GM18511 (cell line): ENCODE measurements around the gene PDE1C.

Experiments used
- ATAC-seq: cut with Tn5 transposase; IDR thresholded peaks from one replicate; pipeline ENCODE4 v1.9.1; 2021; ENCODE audit warnings: mild to moderate bottlenecking, moderate library complexity; ENCODE audit not compliant: unreplicated experiment

PDE1C gene

DNA sequence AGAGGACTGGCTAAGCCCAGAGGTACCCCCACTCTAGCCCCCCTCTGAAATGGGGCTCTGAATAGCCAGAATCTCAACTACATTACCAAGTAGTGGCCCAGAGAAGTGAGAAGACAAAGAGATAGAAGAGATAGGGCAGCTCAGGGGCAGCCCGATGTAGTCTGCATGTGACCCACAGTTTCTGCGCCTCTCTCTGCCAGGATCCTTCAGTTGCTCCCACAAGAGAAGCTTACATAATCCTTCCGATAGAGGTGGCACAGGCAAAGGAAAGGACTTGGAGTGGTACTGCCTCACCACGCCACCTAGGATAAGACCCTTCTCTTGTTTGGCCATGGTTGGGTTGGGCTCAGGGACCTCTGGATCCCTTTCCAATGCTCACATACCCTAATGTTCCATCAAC lies 5.4 kb upstream of the PDE1C start:
- no peak for ATAC-seq

DNA sequence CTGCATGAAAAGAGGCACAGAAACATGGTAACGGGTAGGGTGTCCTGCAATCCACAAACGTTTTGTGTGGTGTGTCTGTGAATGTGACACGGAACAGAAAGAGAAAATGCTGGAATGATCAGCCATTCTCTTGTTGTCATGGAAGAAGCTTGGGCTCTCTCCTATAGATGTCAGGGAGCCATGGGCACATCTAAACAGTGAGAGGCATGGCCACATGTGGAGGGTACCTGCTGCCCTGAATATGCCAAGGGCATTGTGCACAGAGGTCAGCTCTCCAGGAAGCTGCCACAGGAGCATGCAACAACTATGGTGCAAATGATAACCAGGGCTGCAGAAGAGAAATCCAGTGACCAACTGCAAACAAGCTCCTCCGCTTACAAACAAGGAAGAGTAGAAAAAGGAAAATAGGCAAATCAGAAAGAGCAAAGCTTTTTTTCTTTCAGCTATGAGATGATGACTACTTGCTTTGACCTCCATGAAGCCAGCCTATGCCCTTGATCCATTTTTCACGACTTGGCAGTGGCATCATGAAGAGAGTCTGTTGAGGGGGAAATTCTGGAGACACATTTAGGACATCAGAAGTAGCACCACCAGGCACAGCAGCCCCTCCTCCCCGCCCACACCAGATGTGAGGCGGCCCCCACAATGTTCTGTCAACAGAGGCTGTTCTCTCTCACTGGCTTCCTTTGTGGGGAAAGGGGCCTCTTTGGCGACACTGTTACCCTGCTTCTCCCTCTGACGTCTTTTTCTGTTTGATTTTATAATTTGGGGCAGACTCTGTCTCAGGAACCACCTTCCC lies 4.8 kb upstream of the PDE1C start:
- ATAC-seq: no peak

DNA sequence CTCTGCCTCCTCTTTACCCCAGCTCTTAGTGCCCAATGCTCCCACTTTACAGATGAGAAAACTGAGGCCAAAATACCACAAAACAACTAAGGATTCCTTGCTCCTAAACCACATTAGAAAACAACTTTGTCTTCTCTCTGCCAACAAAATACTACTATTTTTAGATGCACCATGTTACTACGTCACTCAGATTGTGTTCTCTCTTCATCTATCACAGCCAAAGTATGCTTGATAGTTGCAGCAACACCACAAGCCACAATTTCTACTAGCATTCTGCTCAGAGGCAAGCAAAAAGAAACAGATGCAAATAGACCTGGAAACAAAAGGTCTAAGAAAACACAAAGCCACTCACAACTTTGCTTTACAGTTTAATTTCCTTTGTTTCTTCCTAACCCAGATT lies 3.3 kb upstream of the PDE1C start:
- ATAC-seq: no peak

DNA sequence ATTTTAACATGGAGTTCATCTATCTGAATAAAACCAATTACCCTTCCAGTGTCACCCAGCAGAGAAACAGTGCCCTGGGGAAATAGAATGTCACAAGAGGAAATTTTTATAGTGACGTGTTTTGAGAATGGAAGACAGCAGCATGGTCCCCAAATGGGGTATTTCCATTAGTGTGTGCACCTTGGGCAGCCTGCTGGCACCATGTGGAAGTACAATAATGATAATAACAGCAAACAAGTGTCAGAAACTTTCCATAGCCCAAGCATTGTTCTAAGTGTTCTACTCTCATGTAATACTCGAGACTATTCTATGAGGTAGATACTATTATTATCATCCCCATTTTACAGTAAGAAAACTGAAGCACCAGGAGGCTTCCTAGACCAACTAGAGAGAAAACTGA lies 2.2 kb upstream of the PDE1C start:
- ATAC-seq: no peak

DNA sequence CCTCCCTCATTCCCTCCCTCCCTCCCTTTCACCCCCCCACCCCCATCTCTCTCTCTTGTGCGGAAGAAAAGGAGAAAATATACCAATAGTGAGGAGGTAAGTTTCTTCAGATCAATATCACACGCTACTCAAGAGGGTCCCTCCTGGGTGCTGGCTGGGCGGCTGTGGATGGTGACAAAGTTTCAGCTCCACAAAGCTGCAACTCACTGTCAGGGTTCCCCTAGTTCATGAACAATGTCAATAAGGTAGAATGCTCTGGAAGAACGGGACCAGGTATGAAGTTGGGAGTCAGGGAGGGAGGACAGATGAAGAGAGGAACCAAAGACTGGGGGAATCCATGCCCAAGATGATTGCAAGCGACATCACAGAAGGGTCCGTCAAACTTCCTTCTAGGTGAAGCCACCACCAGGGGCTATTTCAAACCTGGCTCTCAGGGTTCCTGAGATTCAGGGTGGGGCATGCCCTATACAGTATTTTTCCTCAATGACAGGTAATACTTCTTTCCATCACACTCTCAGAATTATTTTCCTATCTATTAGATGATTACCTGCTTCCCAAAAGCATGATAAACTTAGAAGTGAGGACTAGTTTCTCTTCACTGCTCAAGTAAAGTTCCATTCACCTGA lies 1.4 kb upstream of the PDE1C start:
- ATAC-seq: no peak

DNA sequence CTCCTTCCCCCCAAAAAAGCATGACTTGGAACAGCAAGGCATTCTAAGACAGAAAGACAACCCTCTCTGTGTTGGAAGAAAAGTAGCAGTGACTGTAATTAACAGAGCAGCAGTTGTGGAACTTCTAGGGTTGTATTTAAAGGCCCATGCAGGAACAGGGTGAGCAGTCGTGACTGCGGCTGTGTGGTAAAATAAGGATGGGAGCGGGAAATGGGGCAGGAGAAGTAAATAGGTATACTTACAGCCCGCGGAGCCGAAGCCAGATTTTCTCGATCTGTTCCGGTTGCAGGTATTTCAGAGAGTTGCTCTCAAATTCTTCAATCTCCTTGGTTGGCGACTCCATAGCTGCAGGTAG lies 179 bp downstream of the PDE1C start:
- no peak for ATAC-seq

DNA sequence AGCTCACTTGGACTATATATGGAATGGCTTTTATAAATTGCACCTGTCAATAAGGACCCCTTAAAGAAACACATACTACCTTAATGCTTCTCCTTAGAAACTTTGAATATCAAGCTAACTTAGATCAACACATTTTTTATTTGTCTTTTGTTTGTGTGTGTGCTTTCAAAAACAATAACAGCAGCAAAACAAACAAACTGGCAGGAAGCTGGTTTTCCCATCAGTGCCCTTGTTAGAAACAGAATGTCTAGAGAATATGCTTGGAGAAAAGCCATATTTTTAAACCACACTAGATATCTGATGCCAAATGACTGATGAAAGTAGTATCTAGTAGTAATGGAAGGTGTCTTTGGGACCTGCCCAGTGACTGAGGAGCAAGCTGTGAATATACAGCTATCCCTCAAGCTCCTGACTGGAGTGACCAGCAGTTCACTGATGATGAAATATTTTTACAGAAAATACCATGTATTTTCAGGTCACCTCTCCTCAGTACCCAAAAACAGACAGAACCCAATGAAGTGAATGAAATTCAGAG lies 1.0 kb downstream of the PDE1C start:
- ATAC-seq: no peak

DNA sequence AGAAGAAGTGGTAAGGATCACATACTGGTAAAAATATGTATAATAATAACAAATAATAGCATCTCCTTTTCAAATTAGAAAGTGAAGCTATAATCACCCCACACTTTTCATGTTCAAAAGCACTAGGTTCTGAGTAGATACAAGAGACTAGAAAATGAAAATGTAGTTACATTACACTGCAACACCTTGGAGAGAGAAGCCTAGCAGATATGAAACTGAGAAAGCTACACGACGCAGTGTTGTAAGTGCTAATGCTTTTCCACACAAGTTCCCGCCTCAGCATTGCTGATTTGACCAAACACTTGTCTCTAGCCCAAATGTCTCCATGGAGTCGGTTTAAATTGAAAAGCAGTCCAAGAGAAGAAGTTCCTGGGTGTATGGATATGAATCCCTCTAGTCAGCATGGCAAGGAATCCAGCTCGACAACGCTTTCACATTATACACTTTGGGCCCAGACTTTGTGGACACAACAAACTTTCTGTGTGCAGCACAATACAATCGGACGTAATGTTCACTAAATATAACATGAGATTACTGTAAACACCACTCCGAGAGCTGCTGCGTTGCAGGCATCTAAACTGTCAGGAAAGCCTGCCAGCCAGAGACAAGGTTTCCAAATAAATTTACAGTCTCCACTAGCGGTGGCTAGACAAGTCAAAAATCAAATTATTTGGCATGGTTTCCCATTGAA lies 1.7 kb downstream of the PDE1C start:
- ATAC-seq: no peak

DNA sequence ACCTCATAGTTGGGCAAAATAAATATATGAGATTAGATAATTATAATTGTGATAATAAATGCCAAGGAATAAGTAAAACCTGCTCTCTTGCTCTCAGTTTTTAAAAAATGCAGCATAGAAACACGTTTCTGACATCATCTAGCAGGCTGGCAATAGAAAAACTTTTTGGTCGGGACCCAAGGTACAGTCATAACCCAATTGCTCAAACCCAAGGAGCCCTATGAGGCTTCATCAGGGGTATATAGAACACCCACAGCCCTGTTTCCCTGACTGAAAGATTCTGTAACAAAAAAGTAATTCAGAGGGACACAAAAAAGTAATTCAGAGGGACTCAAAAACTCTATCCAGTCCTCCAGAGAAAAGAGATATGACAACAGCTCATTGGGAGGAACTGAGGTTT lies 3.8 kb downstream of the PDE1C start:
- ATAC-seq: no peak

DNA sequence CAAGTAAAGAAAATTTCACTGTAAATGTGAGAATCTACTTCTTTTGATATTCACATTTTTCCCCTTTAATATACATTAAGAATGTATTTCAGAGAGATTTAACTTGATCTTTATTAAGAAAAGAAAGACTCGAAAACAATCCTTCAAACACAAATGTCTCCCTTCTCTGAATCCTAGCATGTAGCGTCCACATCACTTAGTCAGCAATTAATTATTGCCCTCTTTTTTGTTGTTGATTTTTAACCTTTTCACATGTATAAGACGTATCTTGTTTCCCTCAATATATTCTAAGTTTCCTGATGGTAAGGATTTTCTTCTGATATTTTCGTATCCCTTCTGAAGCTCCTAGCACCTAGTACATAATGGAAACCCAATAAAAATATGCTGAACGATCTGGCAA lies 6.6 kb downstream of the PDE1C start:
- no peak for ATAC-seq

DNA sequence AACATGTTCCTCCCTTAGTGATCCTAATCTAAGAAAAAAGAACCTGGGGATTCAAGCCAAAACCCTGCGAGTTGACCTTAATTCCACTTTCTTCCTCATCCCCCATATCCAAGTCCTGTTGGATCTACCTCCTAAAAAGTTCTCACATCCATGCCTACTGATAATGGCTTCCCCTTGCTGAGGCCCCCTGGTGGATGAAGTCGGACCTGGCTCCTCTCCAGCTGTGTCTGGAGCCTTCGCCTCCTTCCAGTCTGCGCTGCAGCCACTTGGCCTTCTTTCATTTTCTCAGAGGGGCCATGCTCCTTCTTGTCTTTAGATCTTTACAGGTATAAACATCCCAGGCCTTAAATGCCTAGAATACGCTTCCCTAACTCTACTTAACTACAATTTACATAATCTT lies 8.1 kb downstream of the PDE1C start:
- peak; percentile 61 for ATAC-seq

DNA sequence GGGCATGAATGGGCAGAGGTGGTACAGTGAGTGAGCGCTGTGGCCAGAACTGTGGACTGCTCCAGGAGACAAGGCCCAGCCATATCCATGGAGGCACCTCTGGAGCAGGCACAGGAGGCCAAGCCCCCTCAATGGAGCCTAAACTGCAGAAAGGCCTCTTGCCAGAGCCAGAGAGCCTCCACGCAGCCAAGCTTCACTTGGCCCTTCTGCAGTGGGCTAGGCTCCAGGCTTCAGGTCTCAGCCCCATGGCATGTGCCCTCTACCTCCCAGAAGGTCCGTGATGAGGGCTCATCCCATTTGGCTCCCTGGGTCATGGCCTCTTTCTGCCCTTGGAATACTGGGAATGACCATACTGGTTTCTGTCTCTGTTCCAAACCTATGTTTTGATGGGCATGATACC lies 8.9 kb downstream of the PDE1C start:
- no peak for ATAC-seq

DNA sequence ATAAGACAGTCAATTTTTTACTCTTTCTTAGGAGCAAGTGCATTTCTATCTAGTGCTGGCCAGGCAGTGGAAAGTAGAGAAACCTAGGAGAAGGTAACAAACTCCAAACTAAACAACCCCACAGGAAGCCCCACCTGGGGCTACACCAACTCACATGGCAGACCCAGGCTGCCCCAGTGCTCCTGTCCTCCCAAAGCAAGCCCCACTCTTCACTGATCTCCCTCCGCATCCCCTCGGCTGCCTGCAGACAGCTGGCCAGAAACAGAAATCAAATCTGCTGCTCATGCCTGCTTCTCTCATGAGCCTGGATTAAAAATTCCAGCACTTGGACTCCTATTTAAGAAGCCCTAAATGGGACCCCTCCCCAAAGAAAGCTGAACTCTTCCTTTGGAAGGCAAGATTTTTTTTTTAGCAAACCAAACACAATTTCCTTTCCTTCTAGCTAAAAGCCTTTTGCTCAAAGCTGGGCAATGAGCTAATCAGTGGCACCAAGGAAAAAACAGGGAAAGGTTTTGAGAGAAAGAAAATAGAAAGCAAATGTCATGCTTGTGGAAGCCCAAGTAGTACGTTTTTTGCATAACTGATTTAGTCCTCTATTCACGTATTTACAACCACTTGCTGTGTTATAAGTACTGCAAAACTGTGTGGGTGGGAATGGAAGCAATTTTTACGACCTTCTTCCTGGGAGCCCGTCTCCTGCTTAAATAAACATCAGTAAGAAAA lies 10.8 kb downstream of the PDE1C start:
- ATAC-seq: no peak

DNA sequence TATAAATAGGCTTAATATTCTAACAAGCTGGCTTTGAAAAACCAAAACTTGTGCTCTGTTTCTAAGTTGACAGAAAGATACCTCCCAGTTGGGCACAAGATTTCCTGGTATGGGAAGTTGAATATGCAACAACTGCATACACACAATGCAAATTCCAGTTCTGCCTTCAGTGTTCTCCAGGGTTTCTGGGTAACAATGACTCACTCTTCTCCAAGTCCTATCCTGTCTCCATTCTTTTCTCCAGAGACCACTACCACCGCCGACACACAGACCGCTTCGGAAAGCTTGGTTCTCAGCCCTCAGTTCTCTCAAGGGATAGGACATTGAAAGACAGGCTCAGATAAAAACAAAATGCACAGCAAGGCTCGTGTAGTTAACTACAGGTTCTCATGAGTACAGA lies 12.2 kb downstream of the PDE1C start:
- no peak for ATAC-seq

DNA sequence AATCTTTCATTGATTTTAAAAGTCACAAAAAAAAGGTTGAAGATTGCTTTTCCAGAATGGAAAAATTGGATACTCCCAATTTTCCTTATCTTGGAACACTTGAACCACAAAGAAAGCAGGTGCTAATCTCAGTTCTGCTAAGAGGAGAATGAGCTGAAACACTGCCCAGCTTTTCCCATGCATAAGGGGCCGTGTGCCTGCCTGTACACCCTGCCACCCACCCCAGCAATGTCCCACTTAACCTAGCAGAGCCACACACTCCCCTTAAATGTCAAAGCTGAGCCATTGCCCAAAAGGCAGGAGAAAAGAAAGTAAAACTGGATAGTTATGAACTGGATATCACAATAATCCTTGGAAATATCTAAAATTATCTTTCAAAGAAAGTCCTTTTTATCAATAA lies 13.4 kb downstream of the PDE1C start:
- ATAC-seq: no peak

DNA sequence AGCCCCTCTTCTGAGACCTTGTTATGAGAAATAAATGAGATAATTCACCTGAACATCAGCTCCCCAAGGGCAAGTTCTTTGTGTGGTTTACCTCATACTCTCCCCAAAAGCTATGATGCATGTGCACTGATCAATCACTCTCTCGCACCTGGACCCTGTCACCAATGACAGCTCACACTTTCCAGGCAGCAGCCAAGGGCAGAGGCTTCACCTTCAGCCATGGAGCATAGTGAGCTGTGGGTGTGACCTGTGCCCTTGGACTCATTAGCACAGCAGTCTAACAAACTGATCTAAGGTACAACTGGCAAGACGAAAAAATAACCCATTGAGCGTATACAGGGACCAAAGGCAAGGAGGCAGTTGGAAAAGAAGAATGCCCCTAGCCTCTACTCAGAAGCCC lies 17.0 kb downstream of the PDE1C start:
- no peak for ATAC-seq

DNA sequence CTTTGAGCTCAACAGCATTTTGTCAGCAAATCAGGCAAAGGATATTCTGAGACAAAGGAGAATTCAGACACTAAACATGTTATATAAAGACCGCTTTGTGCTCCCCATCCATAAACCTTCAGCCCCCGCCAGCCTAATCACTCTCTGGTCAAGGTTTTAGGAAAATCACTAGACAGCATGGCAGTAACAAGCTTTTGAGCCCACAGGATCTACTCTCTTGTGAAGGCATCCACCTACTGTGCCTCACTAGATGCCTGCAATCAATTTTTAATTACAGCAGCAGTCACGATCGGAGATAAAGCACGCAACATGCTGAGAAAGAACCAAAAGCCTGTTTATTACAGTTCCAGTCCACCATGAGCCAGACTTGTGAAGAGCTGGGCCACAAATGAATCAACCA lies 19.1 kb downstream of the PDE1C start:
- no peak for ATAC-seq

DNA sequence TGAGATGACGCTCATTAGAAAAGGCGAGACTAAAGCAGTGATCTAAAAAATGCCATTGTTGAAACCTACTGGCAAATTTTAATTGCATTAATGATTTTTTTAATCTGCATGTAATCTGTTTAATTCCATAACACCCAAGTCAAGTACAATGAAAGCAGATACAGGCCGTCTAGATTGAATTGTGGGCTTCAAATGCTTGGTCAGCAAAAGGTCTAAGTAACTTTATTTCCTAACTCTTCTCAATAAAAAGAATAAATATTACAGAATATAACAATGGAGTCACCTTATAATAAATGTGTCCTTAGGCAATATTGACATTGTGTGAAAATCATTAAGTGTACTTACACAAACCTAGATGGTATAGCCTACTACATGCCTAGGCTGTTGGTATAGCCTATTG lies 20.6 kb downstream of the PDE1C start:
- ATAC-seq: no peak

DNA sequence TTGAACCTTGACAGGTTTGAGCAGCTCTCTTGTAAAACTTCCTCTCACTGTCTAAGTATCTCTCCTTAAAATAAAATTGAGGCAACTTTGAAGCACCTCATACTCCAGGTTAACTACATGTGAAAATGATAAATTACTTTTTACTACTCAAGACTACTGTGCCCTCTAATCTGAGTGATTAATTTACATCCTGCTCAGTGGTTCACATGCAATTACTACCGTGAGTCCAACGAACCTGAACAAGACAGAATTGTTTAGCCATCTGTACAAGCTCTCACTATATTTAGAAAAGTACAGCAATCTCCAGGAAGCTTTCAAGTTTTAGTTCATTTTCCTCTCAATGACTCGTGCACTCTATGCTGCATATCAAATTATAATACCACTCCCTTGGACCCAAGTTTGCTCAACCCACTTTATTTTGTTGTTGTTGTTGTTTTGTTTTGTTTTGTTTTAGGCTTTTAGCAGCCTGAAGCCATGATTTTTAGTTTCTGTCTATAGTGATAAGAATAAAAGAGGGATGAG lies 21.2 kb downstream of the PDE1C start:
- peak; percentile 85 for ATAC-seq

DNA sequence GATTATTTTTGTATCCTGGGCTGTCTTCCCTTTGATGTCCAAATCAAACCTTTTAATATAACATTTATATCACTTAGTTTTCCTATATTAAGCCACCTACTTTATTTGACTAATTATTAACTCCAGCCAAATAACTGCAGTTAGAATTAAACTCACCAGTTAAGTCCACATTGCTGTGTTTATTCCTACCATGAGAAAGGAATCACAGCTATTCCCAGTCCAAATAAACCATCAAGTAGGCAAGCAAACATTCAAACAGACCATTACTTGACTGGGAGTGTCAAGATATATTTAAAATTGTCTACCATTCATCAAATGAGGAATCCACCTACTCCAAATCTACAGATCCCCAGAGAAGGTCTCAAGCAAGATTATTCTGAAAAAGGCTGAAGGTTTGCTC lies 22.4 kb downstream of the PDE1C start:
- no peak for ATAC-seq

DNA sequence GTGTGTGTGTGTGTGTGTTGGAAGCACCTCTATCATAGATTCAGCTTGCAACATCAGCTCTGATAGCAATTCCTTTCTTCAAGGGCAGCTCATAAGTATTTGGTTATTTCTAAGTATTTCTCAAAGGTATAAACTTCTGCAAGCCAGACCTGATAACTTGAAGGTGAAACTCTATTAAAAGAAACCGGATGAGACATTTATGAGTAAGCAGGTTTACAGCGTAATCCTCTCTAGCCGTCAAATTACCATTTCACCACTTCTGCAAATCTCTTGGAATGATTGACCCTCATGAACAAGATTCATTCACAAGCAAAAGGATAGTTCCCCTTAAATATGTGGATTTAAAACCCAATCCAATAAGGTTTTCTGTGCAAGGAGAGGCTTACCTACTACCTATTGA lies 23.1 kb downstream of the PDE1C start:
- ATAC-seq: peak; percentile 48
